GM12864 (cell line): Measurements from ENCODE around the gene SORBS1.

Experiments
- DNase-seq: peaks from one replicate; pipeline ENCODE4 v3.0.0-alpha.2; 2011; ENCODE audit warnings: low read depth
- H3K4me3 ChIP-seq: 2 replicates; pipeline ENCODE4 v1.5.1; 2011; ENCODE audit warnings: mild to moderate bottlenecking, low read depth, low read length, control low read depth
- CTCF ChIP-seq: IDR thresholded peaks from 2 replicates; pipeline ENCODE4 v1.5.1; 2011; ENCODE audit warnings: low read depth, mild to moderate bottlenecking, moderate library complexity, low read length, control low read depth, inconsistent platforms; ENCODE audit errors: missing control alignments

Gene SORBS1

DNA sequence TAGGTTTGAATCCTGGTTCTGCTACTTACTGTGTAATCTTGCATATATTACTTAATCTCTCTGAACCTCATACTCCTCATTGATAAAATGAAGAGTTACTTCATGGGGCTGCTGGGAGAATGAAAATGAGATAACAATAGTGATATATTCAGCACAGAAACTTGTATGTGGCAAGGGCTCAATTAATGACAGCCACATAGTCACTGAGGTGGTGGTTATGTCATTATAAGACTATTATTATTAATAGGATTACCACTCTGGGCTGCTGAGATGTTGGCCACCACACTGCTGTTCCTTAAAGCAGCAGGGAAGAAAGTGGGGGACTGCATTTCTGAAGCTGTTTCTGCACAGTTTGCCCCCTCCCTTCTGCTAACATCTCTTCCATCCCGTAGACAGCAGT lies 170.0 kb downstream of the SORBS1 start:
- no peak overlapping the region for H3K4me3 ChIP-seq
- TF ChIP-seq CTCF = no peak

GRCh38 chr10:95389982-95390381 lies 171.2 kb downstream of the SORBS1 start:
- no peak overlapping the region for H3K4me3 ChIP-seq
- peak; percentile 60 for TF ChIP-seq CTCF
- no peak for DNase-seq

More for the DNA sequence above, 170.0 kb downstream of the SORBS1 start:
- no peak for DNase-seq

DNA sequence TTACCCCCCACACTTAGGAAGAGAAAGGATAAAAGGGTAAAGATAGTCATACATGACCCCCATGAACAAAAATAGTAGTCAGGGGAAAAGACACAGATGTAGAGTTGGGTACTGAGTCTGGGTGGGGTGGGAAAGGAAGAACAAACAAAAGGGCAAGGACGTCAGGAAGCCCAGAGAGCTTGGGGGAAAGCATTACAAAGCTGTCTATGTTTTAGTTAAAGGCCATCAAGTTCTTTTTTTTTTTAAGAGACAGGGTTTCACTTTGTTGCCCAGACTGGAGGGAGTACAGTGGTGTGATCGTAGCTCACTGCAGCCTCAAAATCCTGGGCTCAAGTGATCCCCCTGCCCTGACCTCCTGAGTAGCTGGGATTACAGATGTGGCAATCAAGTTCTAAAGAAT lies 172.0 kb downstream of the SORBS1 start:
- no peak for TF ChIP-seq CTCF
- no peak overlapping the region for H3K4me3 ChIP-seq
- no peak for DNase-seq

- H3K4me3 ChIP-seq = no peak overlapping the region
- no peak for TF ChIP-seq CTCF
- no peak for DNase-seq
Observed at GRCh38 chr10:95388539-95388938, 172.6 kb downstream of the SORBS1 start.

DNA sequence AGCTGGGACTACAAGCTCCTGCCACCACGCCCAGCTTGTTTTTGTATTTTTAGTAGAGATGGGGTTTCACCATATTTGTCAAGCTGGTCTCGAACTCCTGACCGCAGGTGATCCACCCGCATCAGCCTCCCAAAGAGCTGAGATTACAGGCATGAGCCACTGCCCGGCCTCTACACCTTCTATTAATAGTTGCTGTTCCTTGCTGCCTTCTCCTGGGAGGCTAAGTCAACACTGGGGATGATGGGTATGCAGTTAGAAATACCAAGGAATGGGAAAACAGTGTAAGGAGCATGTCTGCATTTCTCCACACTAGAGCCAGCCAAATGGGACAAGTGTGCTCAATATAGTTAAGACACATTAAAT lies 173.1 kb downstream of the SORBS1 start:
- no peak for DNase-seq
- TF ChIP-seq CTCF = no peak
- H3K4me3 ChIP-seq = no peak overlapping the region

- H3K4me3 ChIP-seq = no peak overlapping the region
- no peak for DNase-seq
- no peak for TF ChIP-seq CTCF
Observed at GRCh38 chr10:95384011-95384704, 177.0 kb downstream of the SORBS1 start.

- no peak for TF ChIP-seq CTCF
- no peak for DNase-seq
- H3K4me3 ChIP-seq = no peak overlapping the region
Observed at GRCh38 chr10:95382596-95382995, 178.6 kb downstream of the SORBS1 start.
